HEK293 (cell line): ENCODE data around the gene P2RX7.

Experiments
- MYNN ChIP-seq: fragments of 450-650 bp; formaldehyde crosslinking; IDR thresholded peaks from 2 replicates; pipeline ENCODE4 v1.5.1; 2016; ENCODE audit warnings: missing biosample characterization, missing genetic modification characterization, borderline replicate concordance
- SP7 ChIP-seq: fragments of 450-650 bp; formaldehyde crosslinking; IDR thresholded peaks from 2 replicates; pipeline ENCODE4 v1.5.1; 2016; ENCODE audit warnings: missing biosample characterization, missing genetic modification characterization
- YY1 ChIP-seq: fragments of 450-650 bp; formaldehyde crosslinking; IDR thresholded peaks from 2 replicates; pipeline ENCODE4 v1.5.1; 2018; ENCODE audit warnings: missing biosample characterization, missing genetic modification characterization
- ZBTB8A ChIP-seq: fragments of 450-650 bp; formaldehyde crosslinking; IDR thresholded peaks from 2 replicates; pipeline ENCODE4 v1.5.1; 2016; ENCODE audit warnings: missing biosample characterization, missing genetic modification characterization
- ZNF169 ChIP-seq: fragments of 450-650 bp; formaldehyde crosslinking; IDR thresholded peaks from 2 replicates; pipeline ENCODE4 v1.5.1; 2016; ENCODE audit warnings: missing biosample characterization, missing genetic modification characterization
- ZNF2 ChIP-seq: fragments of 450-650 bp; formaldehyde crosslinking; IDR thresholded peaks from 2 replicates; pipeline ENCODE4 v1.5.1; 2016; ENCODE audit warnings: missing biosample characterization, missing genetic modification characterization
- ZNF202 ChIP-seq: fragments of 450-650 bp; formaldehyde crosslinking; IDR thresholded peaks from 2 replicates; pipeline ENCODE4 v1.5.1; 2016; ENCODE audit warnings: missing biosample characterization, missing genetic modification characterization, borderline replicate concordance
- ZNF274 ChIP-seq, 2 experiments: fragments of 200-500 bp in 1 of 2; fragments of 450-650 bp in 1 of 2; sonication (Bioruptor generic) in 1 of 2; formaldehyde crosslinking in 1 of 2; IDR thresholded peaks; 2 replicates each; pipeline versions ENCODE4 v1.5.1 to v1.6.1; 2014 to 2016; ENCODE audit warnings: borderline replicate concordance in 1 of 2, inconsistent platforms in 1 of 2, low read length in 1 of 2, missing biosample characterization in 1 of 2, missing genetic modification characterization in 1 of 2
- ZNF292 ChIP-seq: fragments of 450-650 bp; formaldehyde crosslinking; IDR thresholded peaks from 2 replicates; pipeline ENCODE4 v1.5.1; 2016; ENCODE audit warnings: low read depth, missing biosample characterization, missing genetic modification characterization, borderline replicate concordance
- ZNF555 ChIP-seq: fragments of 450-650 bp; formaldehyde crosslinking; conservative IDR thresholded peaks from 2 replicates; pipeline ENCODE4 v1.5.1; 2017; ENCODE audit warnings: missing biosample characterization, mild to moderate bottlenecking, missing genetic modification characterization, inconsistent platforms
- ZNF747 ChIP-seq: fragments of 450-650 bp; formaldehyde crosslinking; IDR thresholded peaks from 2 replicates; pipeline ENCODE4 v1.5.1; 2016; ENCODE audit warnings: missing biosample characterization, missing genetic modification characterization
- TF ChIP-seq, protein P1 (sequence below): fragments of 450-650 bp; formaldehyde crosslinking; IDR thresholded peaks from 2 replicates; pipeline ENCODE4 v1.5.1; 2016; ENCODE audit warnings: missing biosample characterization, missing genetic modification characterization
- TF ChIP-seq, protein P2 (sequence below): fragments of 450-650 bp; formaldehyde crosslinking; IDR thresholded peaks from 2 replicates; pipeline ENCODE4 v1.5.1; 2016; ENCODE audit warnings: missing biosample characterization, missing genetic modification characterization
- TF ChIP-seq, protein P3 (sequence below): fragments of 450-650 bp; formaldehyde crosslinking; IDR thresholded peaks from 2 replicates; pipeline ENCODE4 v1.5.1; 2017; ENCODE audit warnings: missing biosample characterization, missing genetic modification characterization

DNA sequence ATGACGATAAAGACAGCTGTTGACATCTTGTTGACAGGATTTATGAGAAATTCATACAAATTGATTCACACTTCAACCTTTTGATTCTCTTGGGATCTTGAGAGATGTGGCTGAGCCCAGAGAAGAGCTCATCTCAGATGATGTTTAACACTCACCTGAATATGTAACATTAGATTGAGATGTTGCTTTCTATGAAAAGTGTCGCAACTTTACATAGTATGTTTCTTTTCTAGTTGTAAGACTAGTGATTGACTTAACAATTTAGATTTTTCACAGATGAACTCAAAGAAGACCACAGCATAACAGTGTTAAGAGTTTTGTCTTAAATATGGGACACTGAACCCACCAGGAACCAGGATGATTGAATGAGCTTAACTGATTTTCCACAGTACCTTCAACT lies 40.6 kb upstream of the P2RX7 start:
- TF ChIP-seq ZNF747 (tag by site-specific recombination) (no peak), ZNF274 (IDR thresholded peaks at IDR 0.05; ENCODE audit: low read length) (no peak), ZNF274 (tag by site-specific recombination; IDR thresholded peaks at IDR 0.05; ENCODE audit: borderline replicate concordance) (no peak), MYNN (tag by site-specific recombination) (no peak), ZNF169 (tag by site-specific recombination) (no peak), ZNF202 (tag by site-specific recombination) (no peak), ZBTB8A (tag by site-specific recombination) (no peak), ZNF292 (tag by site-specific recombination) (no peak), ZNF2 (tag by site-specific recombination) (no peak), ZNF555 (tag by site-specific recombination) (no peak), SP7 (tag by site-specific recombination) (no peak), YY1 (no peak)
- TF ChIP-seq, protein P1, sequence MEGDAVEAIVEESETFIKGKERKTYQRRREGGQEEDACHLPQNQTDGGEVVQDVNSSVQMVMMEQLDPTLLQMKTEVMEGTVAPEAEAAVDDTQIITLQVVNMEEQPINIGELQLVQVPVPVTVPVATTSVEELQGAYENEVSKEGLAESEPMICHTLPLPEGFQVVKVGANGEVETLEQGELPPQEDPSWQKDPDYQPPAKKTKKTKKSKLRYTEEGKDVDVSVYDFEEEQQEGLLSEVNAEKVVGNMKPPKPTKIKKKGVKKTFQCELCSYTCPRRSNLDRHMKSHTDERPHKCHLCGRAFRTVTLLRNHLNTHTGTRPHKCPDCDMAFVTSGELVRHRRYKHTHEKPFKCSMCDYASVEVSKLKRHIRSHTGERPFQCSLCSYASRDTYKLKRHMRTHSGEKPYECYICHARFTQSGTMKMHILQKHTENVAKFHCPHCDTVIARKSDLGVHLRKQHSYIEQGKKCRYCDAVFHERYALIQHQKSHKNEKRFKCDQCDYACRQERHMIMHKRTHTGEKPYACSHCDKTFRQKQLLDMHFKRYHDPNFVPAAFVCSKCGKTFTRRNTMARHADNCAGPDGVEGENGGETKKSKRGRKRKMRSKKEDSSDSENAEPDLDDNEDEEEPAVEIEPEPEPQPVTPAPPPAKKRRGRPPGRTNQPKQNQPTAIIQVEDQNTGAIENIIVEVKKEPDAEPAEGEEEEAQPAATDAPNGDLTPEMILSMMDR: no peak
- TF ChIP-seq, protein P2, sequence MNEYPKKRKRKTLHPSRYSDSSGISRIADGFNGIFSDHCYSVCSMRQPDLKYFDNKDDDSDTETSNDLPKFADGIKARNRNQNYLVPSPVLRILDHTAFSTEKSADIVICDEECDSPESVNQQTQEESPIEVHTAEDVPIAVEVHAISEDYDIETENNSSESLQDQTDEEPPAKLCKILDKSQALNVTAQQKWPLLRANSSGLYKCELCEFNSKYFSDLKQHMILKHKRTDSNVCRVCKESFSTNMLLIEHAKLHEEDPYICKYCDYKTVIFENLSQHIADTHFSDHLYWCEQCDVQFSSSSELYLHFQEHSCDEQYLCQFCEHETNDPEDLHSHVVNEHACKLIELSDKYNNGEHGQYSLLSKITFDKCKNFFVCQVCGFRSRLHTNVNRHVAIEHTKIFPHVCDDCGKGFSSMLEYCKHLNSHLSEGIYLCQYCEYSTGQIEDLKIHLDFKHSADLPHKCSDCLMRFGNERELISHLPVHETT (tag by site-specific recombination): no peak
- TF ChIP-seq, protein P3, sequence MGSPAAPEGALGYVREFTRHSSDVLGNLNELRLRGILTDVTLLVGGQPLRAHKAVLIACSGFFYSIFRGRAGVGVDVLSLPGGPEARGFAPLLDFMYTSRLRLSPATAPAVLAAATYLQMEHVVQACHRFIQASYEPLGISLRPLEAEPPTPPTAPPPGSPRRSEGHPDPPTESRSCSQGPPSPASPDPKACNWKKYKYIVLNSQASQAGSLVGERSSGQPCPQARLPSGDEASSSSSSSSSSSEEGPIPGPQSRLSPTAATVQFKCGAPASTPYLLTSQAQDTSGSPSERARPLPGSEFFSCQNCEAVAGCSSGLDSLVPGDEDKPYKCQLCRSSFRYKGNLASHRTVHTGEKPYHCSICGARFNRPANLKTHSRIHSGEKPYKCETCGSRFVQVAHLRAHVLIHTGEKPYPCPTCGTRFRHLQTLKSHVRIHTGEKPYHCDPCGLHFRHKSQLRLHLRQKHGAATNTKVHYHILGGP (tag by site-specific recombination): no peak
